ENCODE results near the gene DDX1.

DNA sequence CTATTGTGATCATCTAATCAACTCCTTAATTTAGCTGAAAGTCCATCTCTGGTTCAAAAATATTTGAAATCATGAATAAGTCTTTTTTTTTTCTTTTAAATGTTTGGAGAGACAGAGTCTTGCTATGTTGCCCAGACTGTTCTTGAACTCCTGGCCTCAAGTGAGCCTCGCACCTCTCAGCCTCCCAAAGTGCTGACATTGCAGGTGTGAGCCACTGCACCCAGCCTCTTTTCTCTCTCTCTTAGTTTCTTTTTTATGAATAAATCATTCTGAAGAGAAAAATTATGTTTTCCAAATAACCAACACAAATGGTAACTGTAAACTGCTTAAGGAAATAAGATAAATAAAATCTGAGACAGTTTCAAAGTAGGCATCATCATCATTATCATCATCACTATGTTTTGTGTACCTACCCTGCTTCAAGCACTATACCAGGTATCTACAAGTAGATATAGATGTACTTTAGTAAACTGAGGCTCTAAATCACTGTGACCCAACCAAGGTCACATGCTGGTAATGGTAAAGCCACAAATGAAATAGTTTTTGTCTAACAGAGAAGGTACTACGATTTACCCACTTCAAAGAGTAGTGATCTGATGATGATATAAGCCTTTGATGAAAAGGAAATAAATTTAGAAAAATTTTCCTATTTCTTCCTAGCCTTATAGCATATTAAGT, 25.5 kb upstream of the DDX1 start:
- TF ChIP-seq, protein P1, sequence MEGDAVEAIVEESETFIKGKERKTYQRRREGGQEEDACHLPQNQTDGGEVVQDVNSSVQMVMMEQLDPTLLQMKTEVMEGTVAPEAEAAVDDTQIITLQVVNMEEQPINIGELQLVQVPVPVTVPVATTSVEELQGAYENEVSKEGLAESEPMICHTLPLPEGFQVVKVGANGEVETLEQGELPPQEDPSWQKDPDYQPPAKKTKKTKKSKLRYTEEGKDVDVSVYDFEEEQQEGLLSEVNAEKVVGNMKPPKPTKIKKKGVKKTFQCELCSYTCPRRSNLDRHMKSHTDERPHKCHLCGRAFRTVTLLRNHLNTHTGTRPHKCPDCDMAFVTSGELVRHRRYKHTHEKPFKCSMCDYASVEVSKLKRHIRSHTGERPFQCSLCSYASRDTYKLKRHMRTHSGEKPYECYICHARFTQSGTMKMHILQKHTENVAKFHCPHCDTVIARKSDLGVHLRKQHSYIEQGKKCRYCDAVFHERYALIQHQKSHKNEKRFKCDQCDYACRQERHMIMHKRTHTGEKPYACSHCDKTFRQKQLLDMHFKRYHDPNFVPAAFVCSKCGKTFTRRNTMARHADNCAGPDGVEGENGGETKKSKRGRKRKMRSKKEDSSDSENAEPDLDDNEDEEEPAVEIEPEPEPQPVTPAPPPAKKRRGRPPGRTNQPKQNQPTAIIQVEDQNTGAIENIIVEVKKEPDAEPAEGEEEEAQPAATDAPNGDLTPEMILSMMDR (conservative IDR thresholded peaks at IDR 0.05; ENCODE audit: low read depth, low read length), result no peak
- TF ChIP-seq MXI1 (IDR thresholded peaks at IDR 0.05; ENCODE audit: borderline replicate concordance, low read depth, low read length) (no peak), MAZ (IDR thresholded peaks at IDR 0.05; ENCODE audit: borderline replicate concordance, low read depth, low read length) (no peak), BHLHE40 (IDR thresholded peaks at IDR 0.05; ENCODE audit: low read depth, low read length) (no peak), SMC3 (IDR thresholded peaks at IDR 0.05; ENCODE audit: low read depth, low read length) (no peak), POLR2A (IDR thresholded peaks at IDR 0.05; ENCODE audit: low read depth, low read length) (no peak), RAD21 (IDR thresholded peaks at IDR 0.05; ENCODE audit: low read length) (no peak), CEBPB (IDR thresholded peaks at IDR 0.05; ENCODE audit: low read depth, low read length) (no peak)
- TF ChIP-seq, protein P2, sequence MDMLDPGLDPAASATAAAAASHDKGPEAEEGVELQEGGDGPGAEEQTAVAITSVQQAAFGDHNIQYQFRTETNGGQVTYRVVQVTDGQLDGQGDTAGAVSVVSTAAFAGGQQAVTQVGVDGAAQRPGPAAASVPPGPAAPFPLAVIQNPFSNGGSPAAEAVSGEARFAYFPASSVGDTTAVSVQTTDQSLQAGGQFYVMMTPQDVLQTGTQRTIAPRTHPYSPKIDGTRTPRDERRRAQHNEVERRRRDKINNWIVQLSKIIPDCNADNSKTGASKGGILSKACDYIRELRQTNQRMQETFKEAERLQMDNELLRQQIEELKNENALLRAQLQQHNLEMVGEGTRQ (IDR thresholded peaks at IDR 0.05; ENCODE audit: low read depth, low read length), result no peak

Measured in IMR-90 (cell line).